ENCODE data around the gene UTP14C. TPM values are rescaled to one million over a fixed set of nuclear protein-coding genes. Genes with fewer than 3 reads are reported as not detected.

UTP14C gene
- total and polyA plus RNA-seq, 2 of the 13 experiments (the other 11 are each of a cell fraction or from before 2014, with no cell fraction given) = 8.8 to 12.2 TPM

- TF ChIP-seq ISL2 (CRISPR knock-in tag; IDR thresholded peaks at IDR 0.05) = peak; percentile 54; the same call in 1 of the 2 replicates
- TF ChIP-seq FOXK1 (CRISPR knock-in tag; IDR thresholded peaks at IDR 0.05; ENCODE audit: borderline replicate concordance, low read depth) = peak; percentile 69; the same call in 1 of the 2 replicates
- TF ChIP-seq ZBTB33 (CRISPR knock-in tag; IDR thresholded peaks at IDR 0.05) = peak; percentile 47; the same call in 1 of the 2 replicates
- no peak for TF ChIP-seq ZSCAN5A (CRISPR knock-in tag; IDR thresholded peaks at IDR 0.05; ENCODE audit: borderline replicate concordance)
- no peak for TF ChIP-seq TCF7L2 (IDR thresholded peaks at IDR 0.05; ENCODE audit: low read depth, low read length)
- peak; percentile 70; the same call in 1 of the 2 replicates for TF ChIP-seq HOMEZ (CRISPR knock-in tag; IDR thresholded peaks at IDR 0.05; ENCODE audit: low read depth)
- no peak for TF ChIP-seq SMAD1 (CRISPR knock-in tag; IDR thresholded peaks at IDR 0.05; ENCODE audit: borderline replicate concordance, low read depth)
- peak; percentile 25; the same call in 1 of the 2 replicates for TF ChIP-seq BORCS8-MEF2B (CRISPR knock-in tag; IDR thresholded peaks at IDR 0.05)
- peak; percentile 85 for TF ChIP-seq ZNF788 (CRISPR knock-in tag; IDR thresholded peaks at IDR 0.05; ENCODE audit: borderline replicate concordance)
- TF ChIP-seq KDM2A (CRISPR knock-in tag; IDR thresholded peaks at IDR 0.05; ENCODE audit: borderline replicate concordance, low read depth) = peak; percentile 56; the same call in 1 of the 2 replicates
- TF ChIP-seq RCOR2 (CRISPR knock-in tag; IDR thresholded peaks at IDR 0.05) = peak; percentile 75; the same call in 1 of the 2 replicates
- TF ChIP-seq MTF1 (CRISPR knock-in tag; IDR thresholded peaks at IDR 0.05) = no peak
- TF ChIP-seq ZBTB25 (CRISPR knock-in tag; IDR thresholded peaks at IDR 0.05) = peak; percentile 78; the same call in 1 of the 2 replicates
- no peak for TF ChIP-seq SNRNP70 (IDR thresholded peaks at IDR 0.05; ENCODE audit: low read depth, low read length)
- peak; percentile 70 for TF ChIP-seq TFE3 (CRISPR knock-in tag; IDR thresholded peaks at IDR 0.05)
- peak; percentile 71; the same call in 1 of the 2 replicates for TF ChIP-seq ZNF563 (CRISPR knock-in tag; IDR thresholded peaks at IDR 0.05)
- TF ChIP-seq CHD4 (IDR thresholded peaks at IDR 0.05; ENCODE audit: borderline replicate concordance, low read length) = no peak
- no peak for TF ChIP-seq E2F2 (CRISPR knock-in tag; IDR thresholded peaks at IDR 0.05; ENCODE audit: borderline replicate concordance)
- TF ChIP-seq TBX2 (CRISPR knock-in tag; IDR thresholded peaks at IDR 0.05; ENCODE audit: borderline replicate concordance) = peak; percentile 99
- TF ChIP-seq PHF5A (CRISPR knock-in tag; IDR thresholded peaks at IDR 0.05; ENCODE audit: low read depth, unreplicated experiment) = peak; percentile 81
Measured at GRCh38 chr13:51997641-51998330, 26.7 kb upstream of the UTP14C start (continued).
